ENCODE measurements around the gene HOXA3. TPM values are rescaled to one million over a fixed set of nuclear protein-coding genes. Genes with fewer than 3 reads are reported as not detected.

Gene HOXA3
- total RNA-seq, 1 donor from 2014 or later, result 5.5 TPM

DNA sequence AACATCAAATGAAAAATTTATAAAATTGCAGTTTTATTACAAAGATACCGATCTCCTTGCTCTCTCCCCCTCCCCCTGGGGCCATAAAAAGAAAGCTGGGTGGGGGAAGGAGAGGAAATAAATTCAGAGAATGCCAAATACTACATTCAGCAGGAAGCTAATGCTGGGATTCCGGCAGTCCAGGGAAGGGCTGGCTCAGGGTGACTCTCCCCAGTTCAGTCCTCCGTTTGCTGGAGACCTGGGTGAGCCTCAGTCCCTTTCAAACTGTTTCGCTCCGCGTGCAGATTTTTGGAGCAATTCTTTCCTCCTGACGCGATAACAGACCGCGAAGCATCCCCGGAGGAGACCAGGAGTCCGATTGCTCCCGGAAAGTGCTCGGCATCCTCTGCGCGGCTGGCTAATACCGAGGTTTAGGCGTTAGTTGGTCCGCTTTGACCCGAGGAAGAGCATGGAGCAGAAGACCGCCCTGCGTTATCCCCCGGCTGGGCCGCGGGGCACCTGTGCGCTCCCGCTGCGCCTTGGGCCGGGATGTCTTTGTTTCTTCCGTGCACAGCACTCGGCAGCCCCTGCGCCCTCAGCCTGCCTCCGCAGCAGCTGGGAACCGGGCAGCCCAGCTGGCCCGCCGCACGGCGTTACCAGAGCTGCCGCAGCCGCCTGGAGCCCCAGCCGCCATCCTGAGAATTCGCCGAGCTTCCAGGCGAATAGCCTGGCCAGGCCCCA lies 46.0 kb downstream of the HOXA3 start:
- DNase-seq (ENCODE audit: extremely low read depth, low read depth, low spot score), result no peak

DNA sequence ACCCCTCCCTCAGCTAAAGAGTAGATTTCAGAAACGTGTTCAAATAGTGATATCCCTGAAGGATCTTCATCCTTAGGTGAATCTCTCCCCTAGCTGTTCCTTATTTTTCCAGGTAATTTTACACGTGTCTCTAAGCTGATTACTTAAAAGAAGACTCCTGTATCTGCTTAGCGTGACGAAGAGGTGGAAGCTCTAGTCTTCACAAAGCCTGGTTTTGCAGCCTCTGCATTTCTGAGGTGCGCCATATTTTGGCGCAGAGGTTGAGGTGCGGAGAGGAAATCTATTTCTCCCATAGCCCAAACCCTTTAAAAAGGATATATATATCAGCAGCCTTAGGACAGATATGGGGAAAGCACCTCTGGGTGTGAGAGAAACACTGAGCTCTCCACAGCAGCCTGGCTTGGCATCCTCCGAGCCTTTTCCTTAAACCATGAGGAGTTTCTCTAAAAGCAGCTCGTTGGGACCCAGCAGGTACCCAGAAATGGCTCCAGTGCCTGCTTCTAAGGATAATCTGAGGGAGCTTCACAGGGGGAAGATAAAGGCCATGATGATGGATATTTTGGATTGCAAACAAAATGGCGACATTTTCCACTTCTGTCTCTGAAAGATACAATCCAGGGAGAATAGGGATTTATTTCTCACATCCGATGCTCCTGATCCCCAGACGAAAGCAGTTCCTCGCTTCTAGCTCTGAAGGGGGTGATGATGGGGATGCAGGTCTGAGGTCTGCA lies 46.9 kb downstream of the HOXA3 start:
- DNase-seq (ENCODE audit: extremely low read depth, low read depth, low spot score), result no peak

DNA sequence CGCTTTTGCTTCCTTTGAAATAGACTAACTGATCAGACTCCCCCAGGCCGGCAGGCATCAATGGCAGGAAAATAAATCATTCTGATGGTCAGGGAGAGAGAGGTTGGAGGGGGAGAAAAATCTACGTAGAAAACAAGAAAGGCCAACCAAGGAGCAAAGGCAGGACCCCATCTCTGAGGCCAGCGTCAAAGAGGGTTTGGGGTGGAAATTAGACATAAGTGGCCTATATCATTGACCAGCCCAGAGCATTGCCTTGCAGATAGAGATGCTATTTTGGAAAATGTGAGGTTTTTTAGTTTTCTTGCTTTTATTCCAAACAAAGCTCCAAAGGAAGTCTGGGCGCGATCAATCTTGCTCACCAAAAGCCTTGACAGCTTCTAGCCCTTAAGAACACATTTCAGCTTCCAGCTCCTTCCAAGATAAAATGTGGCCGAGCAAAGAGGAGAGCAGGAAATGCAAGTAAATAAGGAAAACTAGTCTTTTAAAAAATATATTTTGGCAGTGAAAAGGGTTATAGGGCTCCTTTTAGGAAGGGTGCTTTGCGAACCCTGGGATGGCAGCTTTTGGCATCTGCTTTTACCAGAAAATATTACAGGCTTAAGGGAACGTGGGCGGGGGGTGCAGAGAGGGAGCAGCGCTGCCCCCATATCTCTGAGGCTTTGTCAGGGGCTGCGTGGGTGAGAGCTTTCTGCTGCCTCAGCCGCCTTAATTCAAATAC lies 47.9 kb downstream of the HOXA3 start:
- DNase-seq (ENCODE audit: extremely low read depth, low read depth, low spot score), result no peak

DNA sequence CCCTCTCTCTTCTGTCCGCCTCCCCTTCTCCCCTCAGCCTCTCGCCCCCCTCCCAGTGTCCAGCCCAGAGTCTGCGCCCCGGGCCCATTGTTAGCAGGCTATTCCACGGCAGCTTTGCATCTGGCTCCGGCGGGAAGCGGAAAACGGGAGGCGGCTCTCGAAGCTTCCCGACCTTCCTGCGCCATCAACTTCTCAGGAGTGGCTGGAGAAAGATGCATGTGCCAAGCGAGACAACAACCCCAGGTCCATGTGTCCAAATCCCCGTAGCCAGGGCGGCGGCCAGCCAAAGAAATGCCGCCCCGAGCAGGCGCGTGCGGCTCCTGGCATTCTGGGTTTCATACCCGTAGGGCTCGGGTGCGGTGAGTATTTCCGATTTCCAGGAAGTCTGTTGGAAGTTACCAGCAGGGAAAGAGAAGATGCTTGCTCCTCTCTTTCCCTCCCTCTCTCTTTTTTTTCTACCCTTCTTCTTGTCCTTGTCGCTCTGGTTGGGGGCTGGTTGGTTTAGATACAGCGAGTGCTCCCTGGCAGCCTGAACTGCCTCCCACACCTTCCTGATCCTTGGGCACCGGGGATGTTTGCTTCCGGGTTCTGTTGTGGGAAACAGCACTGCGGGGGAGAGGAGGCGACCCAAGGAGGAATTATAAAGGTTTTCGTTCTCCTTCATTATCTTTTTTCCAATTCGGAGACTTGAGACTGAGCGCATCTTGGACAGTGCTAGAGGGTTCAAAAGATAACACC lies 48.7 kb downstream of the HOXA3 start:
- no peak for DNase-seq (ENCODE audit: extremely low read depth, low read depth, low spot score)

DNA sequence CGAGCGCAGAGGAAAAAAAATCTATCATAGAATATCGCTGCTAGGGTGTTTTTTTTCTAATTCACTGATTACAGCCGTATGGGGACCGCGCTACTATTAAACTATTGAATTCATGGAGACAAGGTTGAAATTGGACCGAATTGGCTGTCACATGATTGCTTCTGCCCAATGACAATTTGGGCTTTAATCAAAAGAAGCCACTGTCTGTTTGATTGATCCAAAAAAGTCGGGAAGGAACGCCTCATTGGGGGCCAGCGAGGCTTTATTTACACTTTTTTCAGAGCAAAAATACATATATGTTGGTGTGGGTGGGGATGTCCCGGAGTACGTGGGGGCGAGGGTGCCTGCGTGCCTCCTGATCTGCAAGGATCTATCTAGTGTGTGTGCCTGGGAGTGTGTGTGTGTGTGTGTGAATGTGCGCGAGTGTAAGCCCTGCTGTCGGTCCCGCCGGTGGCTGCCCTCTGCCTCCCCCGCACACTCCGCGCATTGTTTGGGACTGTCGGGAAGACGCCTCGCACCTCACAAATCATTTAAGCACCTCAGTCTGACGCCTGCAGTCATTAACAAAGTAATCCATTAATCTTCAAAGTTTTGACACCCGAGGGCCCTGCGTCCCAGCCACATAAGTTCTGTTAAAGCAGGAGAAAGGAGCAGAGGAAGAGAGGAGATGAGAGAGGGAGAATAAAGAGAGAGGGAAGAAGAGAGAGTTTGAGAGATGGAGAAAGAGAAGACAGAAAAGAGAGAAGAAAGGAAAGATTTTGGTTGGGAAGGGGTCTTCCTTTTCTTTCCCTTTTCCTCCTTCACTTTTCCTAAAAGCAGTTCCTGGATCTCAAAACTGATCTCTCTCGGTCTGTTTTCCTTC lies 49.6 kb downstream of the HOXA3 start, which contains the start of gene HOXA2:
TSS of gene HOXA2 (minus strand) at position 103 of the 862 bp plus-strand sequence. CDS start 183 bp downstream, outside the sequence.
- DNase-seq (ENCODE audit: extremely low read depth, low read depth, low spot score), result no peak

DNA sequence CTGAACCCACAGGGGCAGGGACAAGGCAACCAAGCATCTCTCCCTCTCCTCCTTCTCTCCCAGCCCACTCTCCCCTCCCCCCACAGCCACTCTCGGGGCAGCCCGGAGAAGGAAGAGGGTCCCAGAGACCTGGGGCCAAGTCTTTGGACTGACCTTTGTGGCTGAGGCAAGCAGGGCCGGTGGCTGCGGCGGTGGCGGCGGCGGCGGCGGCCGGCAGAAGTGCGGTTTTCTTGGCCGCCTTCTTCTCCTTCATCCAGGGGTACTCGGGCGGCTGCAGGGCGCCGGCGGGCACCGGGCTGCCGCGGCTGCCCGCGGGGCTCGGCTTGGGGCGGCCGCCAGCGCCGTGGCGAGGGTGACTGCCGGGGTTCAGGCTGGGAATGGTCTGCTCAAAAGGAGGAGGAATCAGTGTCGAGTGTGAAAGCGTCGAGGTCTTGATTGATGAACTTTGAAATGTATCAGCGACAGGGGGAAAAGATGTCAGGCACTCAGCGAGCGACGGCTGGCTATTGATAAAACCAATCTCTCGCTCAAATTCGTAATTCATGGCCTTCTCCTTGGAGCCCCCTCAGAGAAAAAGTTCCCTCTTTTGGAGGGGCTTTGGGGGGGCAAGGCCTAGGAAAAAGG lies 50.3 kb downstream of the HOXA3 start:
- no peak for DNase-seq (ENCODE audit: extremely low read depth, low read depth, low spot score)

DNA sequence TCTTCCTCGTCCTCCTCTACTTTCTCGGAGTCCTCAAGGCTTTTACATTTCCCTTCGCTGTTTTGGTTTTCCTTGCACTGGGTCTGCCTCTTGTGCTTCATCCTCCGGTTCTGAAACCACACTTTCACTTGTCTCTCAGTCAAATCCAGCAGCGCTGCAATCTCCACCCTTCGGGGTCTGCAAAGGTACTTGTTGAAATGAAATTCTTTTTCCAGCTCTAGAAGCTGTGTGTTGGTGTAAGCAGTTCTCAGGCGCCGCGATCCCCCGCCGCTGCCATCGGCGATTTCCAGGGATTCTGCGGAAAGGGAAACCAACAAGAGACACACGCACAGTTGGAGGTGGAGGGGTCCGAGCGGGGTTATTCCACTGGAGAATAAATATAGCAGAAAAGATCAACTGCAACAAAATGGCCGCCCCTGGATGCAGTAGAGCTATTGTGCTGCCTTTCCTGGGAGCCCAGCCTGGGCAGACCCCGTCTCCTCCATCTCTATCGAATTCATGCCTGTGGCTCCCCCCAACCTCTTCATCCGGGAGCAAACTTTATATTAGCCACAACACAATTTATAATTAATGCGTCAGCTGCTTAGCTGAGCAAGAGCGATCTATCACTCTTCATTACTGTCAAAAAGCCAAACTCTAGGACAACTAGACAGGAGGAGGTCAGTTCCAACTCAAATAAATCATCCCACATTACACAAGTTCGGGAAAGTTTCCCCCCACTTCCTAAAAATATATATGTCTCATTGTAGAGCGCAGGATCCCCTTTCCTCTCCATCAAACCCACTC lies 51.0 kb downstream of the HOXA3 start:
- DNase-seq (ENCODE audit: extremely low read depth, low read depth, low spot score), result no peak

DNA sequence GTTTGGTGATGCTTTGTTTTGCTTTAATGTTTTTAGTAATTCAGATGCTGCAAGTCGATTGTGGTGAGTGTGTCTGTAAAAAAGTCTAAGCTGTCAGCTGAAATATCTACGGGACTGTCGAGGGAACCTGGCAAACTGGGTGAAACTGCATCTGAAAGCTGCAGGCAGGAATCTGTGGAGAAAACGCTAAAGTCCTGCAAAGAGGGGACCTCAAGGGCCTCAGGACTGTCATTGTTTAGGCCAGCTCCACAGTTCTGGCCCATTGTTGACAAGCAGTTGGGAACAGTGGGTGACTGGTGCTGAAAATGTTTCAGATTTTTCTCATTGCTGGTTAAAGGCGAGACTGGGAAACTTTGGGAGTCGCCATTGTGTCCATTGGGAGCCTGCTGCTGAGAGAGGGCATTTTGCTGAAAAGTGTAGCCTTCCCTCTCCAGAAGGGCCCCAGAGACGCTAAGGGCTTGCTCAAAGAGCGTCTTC lies 51.7 kb downstream of the HOXA3 start:
- no peak for DNase-seq (ENCODE audit: extremely low read depth, low read depth, low spot score)

DNA sequence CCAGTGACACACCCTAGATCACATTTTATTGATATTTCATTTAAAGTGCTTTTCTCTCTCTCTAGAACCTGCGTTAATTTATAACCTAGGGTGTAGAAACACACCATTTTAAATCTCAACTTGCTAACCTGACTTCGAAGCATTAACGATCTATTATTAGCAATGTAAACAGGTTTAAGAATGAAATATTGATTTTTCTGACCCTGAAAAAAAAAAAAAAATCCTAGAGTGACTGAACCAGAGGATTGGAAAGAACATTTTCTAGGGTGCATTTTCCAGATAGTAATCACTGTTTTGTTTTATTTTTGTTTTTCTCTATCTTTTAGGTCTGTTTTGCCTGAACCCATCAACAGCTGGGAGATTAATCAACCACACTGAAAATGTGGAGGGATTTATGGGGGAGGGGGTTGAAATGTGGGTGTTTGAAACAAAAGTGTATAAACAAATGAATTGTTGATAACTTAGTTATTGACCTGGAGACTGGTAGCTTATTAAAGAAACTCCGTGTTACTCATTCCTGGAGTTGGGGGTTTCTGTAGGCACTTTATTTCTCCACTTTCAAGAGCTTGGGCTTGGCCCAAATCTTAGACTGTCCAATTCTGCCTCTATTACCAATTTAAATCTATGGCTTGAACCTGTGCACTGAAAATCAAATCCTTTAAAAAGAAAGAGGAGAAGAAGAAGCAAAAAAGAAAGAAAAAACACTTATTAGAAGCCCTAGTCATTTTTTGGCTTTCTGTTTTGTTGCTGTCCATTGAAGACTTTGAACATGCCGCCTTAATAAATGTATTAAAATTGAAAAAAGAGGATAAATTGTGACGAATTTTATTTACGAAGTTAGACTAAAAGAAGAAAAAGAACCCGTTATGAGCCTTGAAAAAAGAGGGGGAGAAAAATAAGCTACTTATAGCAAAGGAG lies 52.7 kb downstream of the HOXA3 start:
- DNase-seq (ENCODE audit: extremely low read depth, low read depth, low spot score), result no peak

DNA sequence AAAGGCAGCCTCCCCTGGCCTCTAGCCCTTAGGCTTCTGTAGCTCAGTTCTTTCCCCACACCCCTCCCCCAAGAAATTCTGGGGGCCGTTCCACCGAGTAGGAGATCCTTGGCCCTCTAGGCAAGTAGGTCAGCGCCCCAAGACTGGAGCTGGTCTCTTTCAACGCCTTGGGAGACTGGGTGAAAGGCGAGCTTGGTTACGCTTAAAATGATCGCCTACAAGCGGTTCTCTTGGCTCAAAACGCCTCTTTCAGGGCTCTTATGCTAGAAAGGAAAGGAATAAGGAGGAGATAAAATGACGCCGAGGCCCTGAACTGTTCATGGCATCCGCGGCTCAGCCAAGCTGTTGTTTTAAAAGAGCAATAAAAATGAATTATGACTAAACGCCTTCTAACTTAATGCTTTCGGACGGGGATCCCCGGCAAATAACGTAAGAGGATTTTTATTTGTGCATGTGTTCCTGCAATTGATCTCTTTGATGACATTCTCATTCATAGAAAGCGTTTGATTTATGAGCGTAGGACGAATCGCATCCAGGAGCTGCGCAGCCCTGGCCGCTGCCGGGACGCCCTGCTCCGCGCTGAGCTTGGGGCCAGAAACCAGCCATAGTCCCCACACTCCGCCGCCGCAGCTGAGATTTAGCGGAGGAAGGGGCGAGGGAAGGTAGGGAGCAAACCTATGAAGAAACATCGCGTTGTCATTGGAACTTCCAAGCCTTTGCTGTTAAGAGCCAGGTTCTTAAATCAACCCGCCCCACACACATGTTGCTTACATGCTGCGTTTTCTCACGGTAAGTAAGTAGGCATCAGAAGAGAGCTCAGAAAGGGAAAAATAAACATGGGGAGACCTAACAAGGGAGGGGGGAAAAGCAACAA lies 53.6 kb downstream of the HOXA3 start:
- no peak for DNase-seq (ENCODE audit: extremely low read depth, low read depth, low spot score)

DNA sequence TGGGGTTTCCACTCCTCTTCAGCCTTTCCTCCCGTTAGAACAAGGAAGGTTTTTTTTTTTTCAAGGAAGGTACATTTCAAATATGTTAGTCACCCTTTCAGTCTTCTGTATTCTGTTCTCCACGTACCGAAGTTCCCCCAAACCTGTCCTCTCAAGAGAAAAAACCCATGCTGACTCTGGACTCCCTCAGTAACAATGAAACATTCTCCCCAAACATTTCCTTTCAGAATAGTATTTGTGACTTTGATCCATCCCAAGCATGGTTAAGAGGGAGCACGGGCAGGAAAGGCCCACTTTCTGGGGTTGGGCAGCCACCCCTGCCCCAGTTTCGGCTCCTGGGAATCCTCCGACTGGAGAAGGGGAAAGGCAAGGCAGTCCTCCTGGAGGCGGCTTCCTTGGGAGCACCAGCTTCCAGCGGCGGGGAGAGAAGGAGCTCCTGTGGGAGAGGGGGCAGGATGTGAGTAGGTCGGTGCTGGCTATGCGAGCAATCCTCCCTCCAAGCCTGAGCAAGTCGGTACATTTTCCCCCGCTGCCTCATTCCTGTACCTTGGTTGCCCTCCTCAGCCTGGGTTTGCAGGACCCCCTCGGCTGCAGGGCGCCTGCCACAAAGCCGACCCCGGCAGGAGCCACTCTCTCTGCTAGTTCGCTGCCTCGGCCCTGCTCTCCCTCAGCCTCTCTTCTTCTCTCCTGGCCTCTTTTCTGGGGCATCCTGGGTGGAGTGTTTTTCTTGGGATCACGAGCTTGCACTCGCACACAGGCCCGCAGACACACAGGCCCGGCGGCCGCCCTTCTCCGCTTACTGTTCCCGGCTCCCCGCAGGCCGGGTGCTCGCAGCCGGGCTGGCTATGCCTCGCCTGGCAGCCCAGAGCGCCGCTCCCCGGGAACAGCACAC lies 54.5 kb downstream of the HOXA3 start:
- DNase-seq (ENCODE audit: extremely low read depth, low read depth, low spot score), result no peak

DNA sequence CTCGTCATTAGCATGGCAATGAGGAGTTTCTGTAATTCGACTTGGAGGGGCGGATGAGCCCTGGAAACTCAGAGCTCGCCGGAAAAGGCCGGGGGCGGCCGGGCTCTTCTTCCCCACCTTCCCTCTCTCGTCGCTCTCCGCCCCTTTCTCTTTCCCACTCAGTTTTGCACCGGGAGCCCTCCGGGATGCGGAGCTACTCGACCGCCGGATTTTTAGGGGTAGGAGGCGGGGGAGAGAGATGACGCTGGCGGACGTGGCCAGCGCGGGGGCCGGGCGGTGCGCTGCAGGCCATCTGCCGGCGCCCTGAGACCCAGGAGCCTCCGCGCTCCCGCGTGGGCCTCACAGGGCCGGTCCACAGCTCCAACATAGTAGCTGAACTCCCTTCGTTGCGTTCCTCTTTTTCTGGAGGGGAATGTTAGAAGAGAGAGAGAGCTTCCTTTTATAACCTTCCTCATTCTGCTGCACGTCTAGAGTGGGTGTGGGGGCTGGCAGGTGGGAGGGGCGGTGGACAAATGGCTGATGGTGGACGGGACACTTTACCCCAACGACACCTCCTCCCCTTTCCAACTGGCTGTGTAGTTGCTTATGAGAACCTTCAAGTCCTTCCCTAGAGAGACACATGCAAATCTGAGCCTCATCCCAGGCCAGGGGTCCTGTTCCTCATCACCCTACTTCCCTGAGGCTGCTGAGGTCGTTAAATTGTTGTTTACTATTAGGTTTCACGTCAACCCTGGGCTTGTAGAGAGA lies 55.4 kb downstream of the HOXA3 start:
- DNase-seq (ENCODE audit: extremely low read depth, low read depth, low spot score), result no peak

DNA sequence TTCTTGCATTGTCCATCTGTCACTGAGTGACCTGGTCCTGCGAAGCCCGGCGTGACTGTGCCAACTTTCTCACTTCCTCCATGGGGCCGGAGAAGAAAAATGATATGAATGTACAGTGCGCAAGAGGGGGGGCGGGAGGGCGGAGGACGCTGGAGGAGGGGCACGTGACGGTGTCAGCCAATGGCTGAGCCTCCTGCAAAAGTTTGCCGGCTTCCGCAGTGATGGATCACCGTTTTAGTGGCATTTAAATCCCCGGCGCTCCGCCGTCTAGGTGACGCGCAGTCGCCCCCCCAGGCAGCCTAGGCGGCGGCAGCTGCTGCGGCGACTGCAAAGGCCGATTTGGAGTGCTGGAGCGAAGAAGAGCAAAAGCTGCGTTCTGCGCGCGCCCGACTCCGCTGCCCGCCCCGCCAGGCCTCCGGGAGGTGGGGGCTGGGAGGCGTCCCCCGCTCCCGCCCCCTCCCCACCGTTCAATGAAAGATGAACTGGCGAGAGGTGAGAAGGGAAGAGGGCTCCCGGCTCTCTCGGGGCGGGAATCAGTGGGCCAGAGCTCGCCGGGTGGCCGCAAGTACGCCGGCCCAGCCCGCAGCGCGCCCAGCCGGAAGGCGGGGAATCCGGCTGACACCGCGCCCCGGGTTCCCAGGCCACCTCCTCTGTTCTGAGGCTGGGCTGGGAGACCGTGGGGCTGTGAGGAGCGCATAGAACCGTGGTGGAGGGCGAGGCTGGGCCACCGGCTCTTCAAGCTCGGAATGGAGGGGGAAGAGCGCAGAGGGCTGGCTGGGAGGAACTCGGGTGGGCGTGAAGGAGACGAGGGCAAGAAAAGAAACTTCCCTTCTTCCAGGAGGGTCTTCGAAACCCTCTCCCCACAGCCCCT lies 56.3 kb downstream of the HOXA3 start, which contains the start of gene HOXA1:
TSS of gene HOXA1 (minus strand) at position 104 of the 871 bp plus-strand sequence. CDS start at position 16, 88 bp downstream.
- DNase-seq (ENCODE audit: extremely low read depth, low read depth, low spot score), result no peak

Measured in glomerular endothelial cell (primary cell).